GM19193 (cell line): ENCODE measurements around the gene ADAMTS16.

Experiments
- POLR2A ChIP-seq: IDR thresholded peaks from 4 replicates; pipeline ENCODE4 v1.6.1; 2011; ENCODE audit not compliant: insufficient read depth, insufficient read length; ENCODE audit errors: extremely low read depth

ADAMTS16 gene

DNA sequence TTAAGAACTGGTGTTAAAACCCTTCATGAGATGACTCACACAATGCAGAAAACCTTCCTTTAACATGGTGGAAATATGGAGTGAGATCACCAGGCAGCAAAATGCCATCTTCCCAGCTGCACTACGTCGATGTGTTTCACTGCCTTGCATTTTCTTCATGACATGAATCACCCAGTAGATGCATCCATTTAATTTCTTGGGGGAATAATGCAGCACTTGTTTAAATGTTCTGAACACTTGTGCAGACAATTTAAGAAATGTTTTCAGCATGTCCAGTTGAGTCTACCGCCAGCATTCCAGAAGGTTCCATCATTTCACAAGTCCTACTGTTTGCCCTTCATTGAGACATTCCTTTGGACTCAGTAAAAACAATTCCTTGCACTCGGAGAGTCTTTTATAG, 81.6 kb downstream of the ADAMTS16 start:
- no peak for TF ChIP-seq POLR2A

DNA sequence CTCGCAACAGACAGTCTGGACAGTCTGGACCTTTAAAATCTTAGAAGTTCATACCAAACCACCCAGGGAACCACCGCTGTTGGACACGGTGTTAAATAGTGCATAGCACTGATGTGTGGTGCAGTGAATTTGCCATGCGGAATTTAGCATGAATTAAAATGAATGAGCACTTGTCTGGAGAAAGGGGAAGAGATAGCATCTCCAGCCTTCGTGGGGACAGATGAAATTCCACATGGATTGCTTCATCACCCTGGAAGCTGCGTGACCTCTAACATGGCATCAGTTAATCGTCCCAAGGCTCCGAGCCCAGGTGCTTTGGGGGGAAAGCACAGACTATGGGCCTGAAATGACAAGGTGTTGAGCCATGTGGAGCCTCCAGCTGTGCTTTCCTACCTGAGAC, 91.4 kb downstream of the ADAMTS16 start:
- TF ChIP-seq POLR2A: no peak

DNA sequence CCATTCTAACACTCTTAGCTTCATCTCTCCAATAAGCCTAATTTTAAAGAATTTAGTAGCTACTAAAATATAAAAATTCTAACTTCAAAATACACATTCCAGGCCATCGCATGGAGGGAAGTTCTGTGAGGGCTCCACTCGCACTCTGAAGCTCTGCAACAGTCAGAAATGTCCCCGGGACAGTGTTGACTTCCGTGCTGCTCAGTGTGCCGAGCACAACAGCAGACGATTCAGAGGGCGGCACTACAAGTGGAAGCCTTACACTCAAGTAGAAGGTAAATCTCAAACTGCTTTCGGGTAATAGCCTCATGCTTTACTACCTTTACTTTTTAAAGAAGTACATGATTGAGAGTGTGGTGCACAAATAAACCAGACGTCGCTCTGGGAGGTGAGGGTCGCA, 94.8 kb downstream of the ADAMTS16 start:
- no peak for TF ChIP-seq POLR2A

- TF ChIP-seq POLR2A: no peak
Measured at GRCh38 chr5:5235685-5236084, 95.6 kb downstream of the ADAMTS16 start.

DNA sequence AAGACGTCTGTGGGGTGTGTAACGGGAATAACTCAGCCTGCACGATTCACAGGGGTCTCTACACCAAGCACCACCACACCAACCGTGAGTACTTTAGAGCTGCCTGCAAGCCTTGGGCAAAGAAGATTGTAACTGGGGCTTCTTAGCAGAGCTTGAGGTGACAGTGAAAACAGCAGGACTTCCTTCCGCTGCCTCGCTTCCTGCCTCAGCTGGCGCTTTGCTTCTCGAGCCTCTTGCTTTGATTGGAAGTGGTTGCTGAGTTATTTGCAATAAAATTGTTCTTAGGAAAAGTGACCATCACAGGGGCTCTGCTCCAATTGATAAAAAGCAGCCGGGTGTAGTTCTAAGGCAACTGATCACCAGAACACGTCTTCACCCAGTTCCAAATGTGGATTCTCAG, 99.1 kb downstream of the ADAMTS16 start:
- no peak for TF ChIP-seq POLR2A

- no peak for TF ChIP-seq POLR2A
Measured at GRCh38 chr5:5240234-5240633, 100.1 kb downstream of the ADAMTS16 start.

DNA sequence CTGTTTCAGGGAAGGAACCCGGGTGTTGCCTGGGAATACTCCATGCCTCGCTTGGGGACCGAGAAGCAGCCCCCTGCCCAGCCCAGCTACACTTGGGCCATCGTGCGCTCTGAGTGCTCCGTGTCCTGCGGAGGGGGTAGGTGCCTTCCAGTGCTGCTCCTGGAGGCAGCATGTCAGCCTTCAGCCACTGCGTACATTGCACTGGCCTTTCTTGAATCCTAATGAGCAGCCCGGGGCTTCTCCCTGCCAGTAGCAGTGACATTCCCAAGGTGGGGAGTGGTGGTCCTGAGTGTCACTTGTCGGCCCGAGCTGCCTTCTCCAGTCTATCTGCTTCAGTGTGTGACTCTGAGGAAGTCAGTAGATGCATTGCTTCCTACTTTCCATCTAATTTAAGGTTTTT, 101.9 kb downstream of the ADAMTS16 start:
- TF ChIP-seq POLR2A: no peak

DNA sequence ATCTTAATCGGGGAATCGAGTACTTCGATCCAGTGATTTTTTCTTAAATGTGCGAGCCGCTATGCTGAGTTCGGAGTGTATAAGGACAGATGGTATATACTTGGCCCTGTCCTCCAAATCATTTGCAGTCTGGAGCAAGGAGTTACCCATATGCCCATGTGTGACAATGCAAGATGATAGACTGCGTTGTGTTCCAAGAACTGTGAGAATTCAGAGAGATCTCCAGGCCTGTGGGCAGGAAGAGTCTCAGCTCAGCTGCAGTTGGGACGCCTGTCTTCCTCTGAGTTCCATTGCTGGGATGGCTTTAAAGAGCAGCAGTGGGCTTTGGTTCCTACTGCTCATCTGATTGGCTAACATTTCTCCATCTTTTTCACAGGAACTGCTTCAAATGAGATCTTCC, 106.6 kb downstream of the ADAMTS16 start:
- no peak for TF ChIP-seq POLR2A

GRCh38 chr5:5250758-5251157, 110.6 kb downstream of the ADAMTS16 start:
- no peak for TF ChIP-seq POLR2A

- no peak for TF ChIP-seq POLR2A
Measured at GRCh38 chr5:5252106-5252505, 112.0 kb downstream of the ADAMTS16 start.

GRCh38 chr5:5257353-5257752, 117.2 kb downstream of the ADAMTS16 start:
- no peak for TF ChIP-seq POLR2A

DNA sequence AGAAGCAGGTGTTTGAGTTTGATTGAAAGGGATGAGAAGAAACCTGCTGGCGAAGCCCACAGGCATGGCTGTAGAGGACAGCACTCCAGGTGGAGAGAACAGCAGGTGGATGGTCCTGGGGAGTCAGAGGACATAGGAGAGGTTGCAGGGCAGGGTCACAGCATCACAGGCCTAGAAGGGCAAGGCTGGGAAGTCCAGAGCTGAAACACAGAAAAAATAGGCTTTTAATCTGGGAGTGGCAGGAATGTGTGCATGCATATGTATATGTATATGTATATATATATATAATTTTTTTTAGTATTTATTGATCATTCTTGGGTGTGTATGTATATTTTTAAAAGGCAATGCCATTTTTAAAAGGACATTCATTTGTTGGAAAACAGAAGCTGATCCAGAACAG, 118.4 kb downstream of the ADAMTS16 start:
- no peak for TF ChIP-seq POLR2A

DNA sequence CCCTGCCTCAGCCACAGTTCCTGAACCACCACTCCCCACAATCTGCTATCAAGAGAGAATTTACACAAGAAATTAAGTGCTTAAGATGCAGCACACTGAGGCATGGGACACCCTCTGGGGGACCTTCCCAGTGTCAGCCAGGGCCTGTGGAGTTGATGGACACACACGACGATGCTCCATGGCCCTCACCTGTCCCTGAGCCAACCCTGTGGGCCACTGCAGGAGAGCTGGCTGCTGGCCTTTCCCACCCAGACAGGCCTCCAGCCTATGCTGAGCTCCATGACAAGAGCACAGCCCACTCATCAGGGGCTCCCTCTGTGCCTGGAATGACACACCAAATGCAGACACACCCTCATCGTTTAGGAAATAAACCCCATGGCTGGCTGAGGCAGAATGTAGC, 124.6 kb downstream of the ADAMTS16 start:
- TF ChIP-seq POLR2A: no peak

- TF ChIP-seq POLR2A: no peak
Measured at GRCh38 chr5:5266297-5266696, 126.2 kb downstream of the ADAMTS16 start.

GRCh38 chr5:5270161-5270560, 130.0 kb downstream of the ADAMTS16 start:
- TF ChIP-seq POLR2A: no peak

- TF ChIP-seq POLR2A: no peak
Measured at GRCh38 chr5:5270958-5271785, 131.0 kb downstream of the ADAMTS16 start.
